Endothelial cell (in vitro differentiated cells): ENCODE measurements around the gene EVA1B. TPM values are rescaled to one million over a fixed set of nuclear protein-coding genes. Genes with fewer than 3 reads are reported as not detected.

Experiments used
- DNase-seq: peaks from one replicate; pipeline ENCODE4 v3.0.0; 2021; ENCODE audit warnings: low spot score
- H3K27ac Mint-ChIP-seq: one replicate; pipeline ENCODE4 v1.8.0; 2021; ENCODE audit warnings: mixed read lengths, inconsistent platforms; ENCODE audit not compliant: unreplicated experiment
- H3K27me3 Mint-ChIP-seq: one replicate; pipeline ENCODE4 v1.8.0; 2021; ENCODE audit warnings: mild to moderate bottlenecking, moderate library complexity, mixed read lengths, inconsistent platforms; ENCODE audit not compliant: unreplicated experiment
- H3K36me3 Mint-ChIP-seq: one replicate; pipeline ENCODE4 v1.8.0; 2021; ENCODE audit warnings: mild to moderate bottlenecking, low read depth, mixed read lengths, inconsistent platforms; ENCODE audit not compliant: unreplicated experiment
- H3K4me1 Mint-ChIP-seq: one replicate; pipeline ENCODE4 v1.8.0; 2021; ENCODE audit warnings: mild to moderate bottlenecking, mixed read lengths, inconsistent platforms; ENCODE audit not compliant: unreplicated experiment
- H3K4me3 Mint-ChIP-seq: one replicate; pipeline ENCODE4 v1.8.0; 2021; ENCODE audit warnings: mild to moderate bottlenecking, mixed read lengths, inconsistent platforms; ENCODE audit not compliant: unreplicated experiment
- H3K9me3 Mint-ChIP-seq: one replicate; pipeline ENCODE4 v1.8.0; 2021; ENCODE audit warnings: mixed read lengths, inconsistent platforms; ENCODE audit not compliant: unreplicated experiment
- CTCF ChIP-seq: fragments of 200-600 bp; sonication (generic); IDR thresholded peaks from one replicate; pipeline ENCODE4 v1.5.0; 2021; ENCODE audit warnings: antibody characterized with exemption; ENCODE audit not compliant: unreplicated experiment
- total RNA-seq: library from RNA; stranded (reverse); fragmentation: NEBNext Ultra II Directional; extraction: Animal tissue kit (Norgen Biotek cat#: 25700); gene quantifications from one replicate; pipeline ENCODE4 v1.2.1, GENCODE V29; 2021; ENCODE audit not compliant: unreplicated experiment

EVA1B gene
- total RNA-seq, 1 donor from 2014 or later: 87.9 TPM

GRCh38 chr1:36304970-36305914 lies 18.2 kb downstream of the EVA1B start:
- Mint-ChIP-seq H3K9me3 (no peaks in the 10 kb centered on the region), H3K36me3 (peaks cover 32% of the 10 kb centered on the region), H3K27me3 (peaks cover 11% of the 10 kb centered on the region), H3K4me3 (peak overlapping the region; percentile 79), H3K27ac (no peak overlapping the region), H3K4me1 (peaks cover 12% of the 10 kb centered on the region)
- TF ChIP-seq CTCF: no peak
- DNase-seq: no peak

- Mint-ChIP-seq H3K4me1 (peaks cover 15% of the 10 kb centered on the region), H3K36me3 (peaks cover 35% of the 10 kb centered on the region), H3K27ac (no peak overlapping the region), H3K27me3 (peaks cover 11% of the 10 kb centered on the region), H3K9me3 (no peaks in the 10 kb centered on the region), H3K4me3 (no peak overlapping the region)
- no peak for TF ChIP-seq CTCF
- DNase-seq: no peak
These were observed 18.9 kb downstream of the EVA1B start for GRCh38 chr1:36304521-36304920.

- no peaks in the 10 kb centered on the region for H3K9me3 Mint-ChIP-seq
- no peak overlapping the region for H3K27ac Mint-ChIP-seq
- DNase-seq: no peak
- H3K27me3 Mint-ChIP-seq: peaks cover 11% of the 10 kb centered on the region
- peaks cover 33% of the 10 kb centered on the region for H3K36me3 Mint-ChIP-seq
- TF ChIP-seq CTCF: no peak
- H3K4me1 Mint-ChIP-seq: peaks cover 15% of the 10 kb centered on the region
- peak overlapping the region; percentile 29 for H3K4me3 Mint-ChIP-seq
These were observed 19.6 kb downstream of the EVA1B start for GRCh38 chr1:36303650-36304360.

GRCh38 chr1:36303244-36303643 lies 20.2 kb downstream of the EVA1B start:
- peaks cover 15% of the 10 kb centered on the region for H3K4me1 Mint-ChIP-seq
- H3K36me3 Mint-ChIP-seq: peaks cover 33% of the 10 kb centered on the region
- TF ChIP-seq CTCF: no peak
- no peaks in the 10 kb centered on the region for H3K9me3 Mint-ChIP-seq
- no peak overlapping the region for H3K27ac Mint-ChIP-seq
- H3K27me3 Mint-ChIP-seq: peaks cover 11% of the 10 kb centered on the region
- H3K4me3 Mint-ChIP-seq: peak overlapping the region; percentile 29
- DNase-seq: no peak

GRCh38 chr1:36301220-36301619 lies 22.2 kb downstream of the EVA1B start:
- Mint-ChIP-seq H3K9me3 (no peaks in the 10 kb centered on the region), H3K36me3 (peaks cover 42% of the 10 kb centered on the region), H3K4me1 (peaks cover 10% of the 10 kb centered on the region), H3K27me3 (peaks cover 9% of the 10 kb centered on the region), H3K4me3 (peak overlapping the region; percentile 27), H3K27ac (no peak overlapping the region)
- DNase-seq: no peak
- TF ChIP-seq CTCF: no peak
